CD4-positive, alpha-beta T cell treated with Interleukin-12 subunit alpha and Interleukin-12 subunit beta, for 1 hour (primary cell): ENCODE data around the gene DNAJC10.

ENCODE experiments used
- DNase-seq: peaks from one replicate; pipeline ENCODE4 v3.0.0-alpha.2; 2020

DNAJC10 gene

DNA sequence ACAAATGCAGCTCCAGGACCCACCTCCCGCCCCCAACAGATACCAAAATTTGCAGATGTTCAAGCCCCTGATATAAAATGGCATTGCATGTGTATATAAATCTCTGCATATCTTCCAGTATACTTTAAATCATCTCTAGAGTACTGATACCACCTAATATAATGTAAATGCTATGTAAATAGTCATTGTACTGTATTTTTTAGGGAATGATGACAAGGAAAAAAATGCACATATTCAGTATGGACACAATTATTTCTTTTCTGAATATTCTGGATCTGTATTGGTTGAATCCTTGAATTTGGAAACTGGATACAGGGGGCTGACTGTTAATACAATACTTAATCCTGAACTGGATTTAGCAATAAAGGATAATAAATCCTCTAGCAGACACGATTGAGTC is 82.7 kb downstream of the DNAJC10 start:
- DNase-seq: no peak

DNA sequence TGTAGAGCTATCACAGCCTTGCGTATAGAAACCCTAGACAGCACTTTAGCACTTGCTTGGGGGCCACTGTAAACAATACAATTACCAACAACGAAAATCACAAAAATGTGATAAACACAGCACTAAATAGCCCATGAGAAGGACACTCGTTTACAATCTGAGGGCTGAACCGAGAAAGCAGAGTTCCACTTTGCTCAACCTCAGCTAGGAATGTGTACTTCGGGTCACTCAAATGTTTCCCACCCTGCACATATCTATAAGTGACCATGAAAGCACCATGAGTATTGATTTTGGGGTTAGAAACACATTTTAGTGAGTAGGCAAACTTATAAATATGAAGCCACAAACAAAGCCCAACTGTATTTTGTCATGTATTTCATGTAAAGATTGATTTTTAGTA is 88.1 kb downstream of the DNAJC10 start:
- DNase-seq: no peak

DNA sequence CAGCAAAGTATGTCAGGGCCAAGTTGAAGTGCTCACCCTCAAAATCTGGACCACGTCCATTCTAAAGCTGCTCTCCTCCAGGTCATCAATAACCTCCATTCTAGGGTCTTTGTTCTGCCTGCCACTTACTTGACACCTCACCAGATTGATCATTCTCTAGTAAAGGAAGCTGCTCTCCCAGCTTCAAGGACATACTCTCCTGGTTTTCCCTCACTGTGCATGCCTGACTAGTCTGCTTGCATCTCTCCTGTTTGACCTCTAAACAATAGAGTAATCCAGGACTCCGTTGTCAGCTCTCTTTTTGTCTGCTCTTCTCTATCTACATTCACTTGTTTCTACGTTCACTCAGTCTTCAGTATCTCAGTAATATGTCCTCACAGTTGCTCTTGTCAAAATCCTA is 91.3 kb downstream of the DNAJC10 start:
- DNase-seq: no peak

DNA sequence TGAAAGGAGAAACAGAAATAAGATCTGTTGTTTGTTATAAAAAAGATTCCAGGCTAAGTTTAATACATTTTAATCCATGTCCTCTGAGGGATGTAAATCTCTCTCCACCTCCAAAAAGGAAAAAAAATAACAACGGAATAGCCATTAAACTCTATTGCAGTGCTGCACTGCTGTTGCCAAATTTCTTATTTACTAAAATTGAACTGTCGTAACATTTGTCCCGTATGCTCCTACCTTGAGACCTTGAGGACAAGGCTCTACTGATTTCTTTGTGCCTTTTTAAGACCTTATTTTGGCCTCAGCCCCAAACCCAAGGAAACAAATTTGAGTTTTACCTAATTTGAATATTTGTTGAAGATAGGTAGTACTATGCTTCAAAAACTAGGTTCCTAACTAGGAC is 94.0 kb downstream of the DNAJC10 start:
- DNase-seq: no peak

DNA sequence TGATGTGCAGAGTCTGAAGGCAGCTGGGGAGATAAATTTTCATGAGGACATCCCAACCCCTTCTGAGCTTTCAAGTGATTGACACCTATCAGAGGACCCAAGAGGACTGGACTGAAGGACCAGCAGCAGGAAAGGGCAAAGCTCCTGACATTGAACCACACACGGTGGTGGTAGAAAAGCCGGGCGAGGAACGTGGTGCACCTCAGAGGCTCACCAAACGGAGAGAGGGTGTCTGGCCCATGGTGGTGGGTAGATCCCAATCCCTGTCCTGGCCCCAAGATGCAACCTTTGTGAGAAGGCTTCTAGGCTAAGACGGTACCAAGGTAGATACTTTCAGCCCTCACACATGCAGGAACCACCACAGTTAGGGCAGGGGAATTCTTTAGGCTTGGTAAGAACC is 98.3 kb downstream of the DNAJC10 start:
- no peak for DNase-seq

DNA sequence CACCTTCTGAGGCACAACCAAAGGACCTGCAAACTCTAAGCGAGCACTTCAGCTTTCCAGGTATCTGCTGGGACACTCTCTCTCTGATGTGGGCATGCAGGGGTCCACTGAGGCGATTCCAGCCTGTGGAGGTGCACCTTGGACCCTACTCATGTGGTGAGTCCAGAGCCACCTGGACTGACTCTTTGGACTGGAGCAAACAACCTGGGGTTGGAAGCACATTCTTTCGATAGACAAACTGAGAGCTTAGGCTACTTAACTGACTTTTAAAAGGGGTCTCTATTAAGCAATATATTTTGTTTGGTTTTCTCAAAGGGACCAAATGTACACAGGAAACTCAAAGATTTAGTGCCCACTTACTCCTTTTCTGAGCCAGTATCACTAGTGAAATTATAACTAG is 98.7 kb downstream of the DNAJC10 start:
- no peak for DNase-seq

DNA sequence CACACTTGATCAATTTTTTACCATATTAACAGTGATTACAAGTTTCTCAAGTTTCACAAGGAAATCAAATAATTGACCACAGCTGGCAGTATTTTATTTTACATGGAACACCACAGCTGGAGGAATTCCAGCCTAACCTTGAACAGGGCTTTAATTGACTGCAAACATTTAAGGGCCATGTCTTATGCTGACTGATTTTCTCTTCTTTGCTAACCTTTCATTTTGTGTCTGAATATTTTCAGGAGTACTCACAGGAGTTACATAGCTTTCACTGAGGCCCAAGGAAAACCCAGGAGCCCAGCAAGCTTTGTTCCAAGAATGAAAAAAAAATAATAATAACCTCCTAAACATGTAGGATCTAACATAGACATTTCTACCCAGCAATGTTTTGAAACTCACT is 100.8 kb downstream of the DNAJC10 start:
- DNase-seq: no peak

DNA sequence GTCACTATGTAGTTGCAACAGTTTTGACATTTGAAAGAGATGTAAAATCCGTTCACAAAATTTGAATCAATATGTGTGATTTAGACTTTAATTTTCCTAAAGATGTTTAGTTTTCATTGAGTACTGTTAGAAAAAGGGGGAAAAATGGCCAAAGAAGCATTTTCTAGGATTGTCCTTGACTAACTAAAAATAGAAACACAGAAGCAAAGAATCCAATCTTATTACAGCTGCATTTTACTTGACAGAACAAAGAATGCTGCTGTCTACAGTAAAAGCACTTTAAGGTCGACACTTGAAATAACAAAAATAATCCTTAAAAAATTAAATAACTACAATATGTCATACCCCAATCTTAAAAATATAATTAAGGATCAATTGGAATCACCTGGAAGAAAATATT is 101.5 kb downstream of the DNAJC10 start:
- no peak for DNase-seq

DNA sequence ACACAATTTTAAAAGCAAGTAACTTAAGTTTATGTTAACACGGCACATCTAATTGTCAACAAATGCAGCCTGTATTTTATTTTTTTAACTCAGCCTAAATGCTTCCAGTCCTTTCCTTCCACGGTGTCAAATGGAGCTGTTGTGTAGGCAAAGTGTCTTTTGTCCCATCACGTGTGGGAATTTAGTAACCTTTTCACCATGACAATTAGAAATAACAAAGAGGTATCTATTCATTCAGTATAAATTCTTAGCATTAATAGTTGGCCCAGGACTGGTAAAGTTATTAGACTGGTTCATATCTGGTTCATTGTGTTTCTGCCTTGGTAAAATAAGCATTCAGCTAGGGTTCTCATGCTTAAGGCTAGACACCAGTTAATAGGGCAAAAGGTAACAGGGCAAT is 102.4 kb downstream of the DNAJC10 start:
- DNase-seq: no peak

DNA sequence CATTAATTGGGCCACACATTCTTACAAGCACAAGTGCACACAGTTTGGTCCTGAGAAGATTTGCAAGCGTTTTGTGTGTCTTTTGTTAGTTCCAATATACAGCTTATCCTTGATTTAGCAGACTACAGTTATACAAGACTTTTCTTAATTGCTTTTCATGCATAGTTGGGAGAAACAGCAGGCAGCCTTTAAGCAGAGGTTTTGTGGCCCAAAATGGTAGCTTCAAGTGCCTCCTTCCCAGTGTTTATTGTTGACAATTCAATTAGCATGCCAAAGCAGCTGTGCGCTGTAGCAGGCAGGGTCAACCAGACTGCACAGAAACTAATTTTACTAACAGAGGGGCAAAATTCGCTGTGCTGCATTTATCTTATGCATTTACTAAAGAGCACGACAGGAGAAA is 102.9 kb downstream of the DNAJC10 start:
- no peak for DNase-seq

DNA sequence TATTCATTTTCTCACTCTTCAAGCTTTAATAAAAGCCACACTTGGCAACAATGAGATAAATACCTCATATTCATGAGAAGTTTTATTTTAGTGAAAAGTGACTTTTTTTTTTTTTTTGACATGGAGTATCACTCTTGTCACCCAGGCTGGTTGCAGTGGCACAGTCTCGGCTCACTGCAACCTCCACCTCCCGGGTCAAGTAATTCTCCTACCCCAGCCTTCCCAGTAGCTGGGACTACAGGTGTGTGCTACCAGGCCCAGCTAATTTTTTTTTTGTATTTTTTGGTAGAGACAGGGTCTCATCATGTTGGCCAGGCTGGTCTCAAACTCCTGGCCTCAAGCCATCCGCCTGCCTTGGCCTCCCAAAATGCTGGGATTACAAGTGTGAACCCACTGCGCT is 103.4 kb downstream of the DNAJC10 start:
- no peak for DNase-seq

DNA sequence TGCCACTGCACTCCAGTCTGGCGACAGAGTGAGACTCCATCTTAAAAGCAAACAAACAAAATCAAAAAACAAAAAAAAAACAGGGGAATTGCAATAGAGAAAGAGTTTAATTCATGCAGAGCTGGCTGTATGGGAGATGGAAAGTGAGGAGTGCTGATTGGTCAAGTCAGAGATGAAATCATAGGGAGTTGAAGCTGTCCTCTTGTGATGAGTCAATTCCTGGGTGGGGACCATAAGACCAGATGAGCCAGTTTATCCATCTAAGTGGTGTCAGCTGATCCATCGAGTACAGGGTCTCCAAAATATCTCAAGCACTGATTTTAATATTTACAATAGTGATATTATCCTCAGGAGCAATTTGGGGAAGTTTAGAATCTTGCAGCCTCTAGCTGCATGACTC is 105.1 kb downstream of the DNAJC10 start:
- DNase-seq: no peak

DNA sequence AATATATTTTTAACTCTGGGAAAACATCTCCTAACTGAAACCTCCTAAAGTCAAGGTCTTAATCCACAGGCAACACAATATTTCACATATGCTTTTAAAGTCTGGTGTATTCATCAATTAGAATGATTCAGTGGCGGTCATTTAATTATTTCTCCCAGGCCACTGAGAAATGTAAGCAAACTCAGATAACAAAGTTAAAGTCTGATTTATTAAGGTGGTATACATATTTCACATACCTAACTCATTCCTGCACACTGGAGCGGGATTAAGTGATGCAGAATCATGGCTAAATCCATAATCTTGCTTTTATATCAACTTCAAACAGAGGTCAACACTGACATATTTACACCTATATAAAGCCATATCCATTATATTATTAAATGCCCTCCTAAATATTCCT is 106.7 kb downstream of the DNAJC10 start:
- no peak for DNase-seq

DNA sequence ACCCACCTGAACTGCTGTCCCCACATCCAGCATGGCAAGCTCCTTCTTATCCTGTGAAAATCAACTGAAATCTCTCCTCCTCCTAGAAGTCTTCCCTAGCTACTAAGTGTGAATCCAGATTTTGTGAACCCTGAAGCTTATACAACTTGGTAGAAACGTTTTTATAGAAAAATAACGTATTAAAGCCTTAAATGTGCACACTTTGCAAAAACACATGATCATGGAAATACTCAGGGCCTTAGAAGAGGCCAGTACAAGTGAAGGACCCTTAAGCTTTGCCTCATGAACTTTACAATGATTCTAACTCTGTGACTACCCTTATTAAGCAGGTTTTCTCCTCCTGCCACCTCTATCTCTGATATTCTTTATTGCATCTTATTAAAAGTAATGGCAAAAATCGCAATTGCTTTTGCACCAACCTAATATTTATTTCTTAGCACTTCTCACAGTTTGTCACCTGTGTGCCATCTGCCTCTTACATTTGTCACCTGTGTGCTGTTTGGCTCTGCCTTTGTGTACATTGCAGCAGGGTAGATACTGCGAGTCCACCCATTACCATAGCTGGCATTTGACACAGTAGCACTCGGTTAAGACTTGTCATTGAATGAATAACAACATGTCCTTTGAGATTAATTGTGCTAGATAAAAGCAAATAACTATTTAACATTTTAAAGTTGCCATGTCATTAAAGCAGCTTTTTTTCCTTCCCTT is 108.2 kb downstream of the DNAJC10 start:
- no peak for DNase-seq

DNA sequence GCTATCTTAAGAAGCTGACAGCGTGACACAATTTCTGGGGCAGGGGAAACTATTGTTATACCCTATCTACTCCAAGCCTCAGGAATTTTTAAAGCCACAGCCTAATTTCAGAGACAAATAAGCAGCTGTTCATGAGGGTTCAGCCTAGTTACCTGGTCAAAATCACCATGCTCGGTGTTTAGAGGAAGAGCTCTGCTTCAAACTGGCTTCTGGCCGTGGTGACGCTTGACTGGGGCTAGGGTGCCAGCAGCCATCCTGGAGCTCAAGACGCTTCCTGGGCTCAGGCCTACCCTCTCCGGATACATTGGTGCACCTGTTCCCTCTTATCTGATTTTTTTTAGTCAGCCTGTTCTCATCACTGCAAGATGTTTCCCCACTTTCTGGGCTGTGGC is 108.7 kb downstream of the DNAJC10 start:
- no peak for DNase-seq

DNA sequence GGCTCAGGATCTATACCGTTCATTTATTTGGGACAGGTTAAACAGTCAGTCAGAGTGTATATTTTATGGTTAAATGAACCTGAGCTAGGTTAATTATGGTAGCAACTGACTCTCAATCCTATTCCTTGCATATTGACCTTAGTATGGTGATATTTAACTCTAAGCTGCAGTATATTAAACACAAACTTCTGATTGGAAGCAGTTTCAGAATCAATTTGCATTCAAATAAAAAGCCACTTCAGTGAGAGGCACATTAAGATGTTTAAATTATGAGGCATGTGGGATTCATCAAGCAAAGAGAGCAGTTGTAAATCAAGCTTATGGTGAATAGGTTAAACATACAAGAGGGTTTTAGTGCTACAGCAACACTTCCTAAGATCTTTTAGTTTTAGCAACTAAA is 110.0 kb downstream of the DNAJC10 start:
- DNase-seq: no peak

DNA sequence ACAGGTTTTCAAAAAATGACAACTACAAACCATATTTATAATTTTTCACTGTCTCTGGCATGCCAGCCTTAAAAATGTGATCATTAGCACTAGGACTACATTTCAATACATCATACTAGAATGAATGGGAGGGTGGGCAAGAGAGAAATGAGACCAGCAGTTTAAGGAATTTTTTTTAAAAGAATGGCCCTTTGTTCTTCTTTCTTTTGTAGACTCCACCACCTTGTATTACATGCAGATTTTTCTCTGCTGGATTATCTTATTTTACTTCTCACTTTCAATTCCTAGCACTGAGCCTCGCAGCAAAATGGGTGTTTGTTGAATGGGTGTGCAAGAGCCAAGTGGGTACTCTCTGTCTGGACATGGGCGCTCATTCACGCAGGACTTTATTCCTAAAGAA is 110.4 kb downstream of the DNAJC10 start:
- DNase-seq: no peak

DNA sequence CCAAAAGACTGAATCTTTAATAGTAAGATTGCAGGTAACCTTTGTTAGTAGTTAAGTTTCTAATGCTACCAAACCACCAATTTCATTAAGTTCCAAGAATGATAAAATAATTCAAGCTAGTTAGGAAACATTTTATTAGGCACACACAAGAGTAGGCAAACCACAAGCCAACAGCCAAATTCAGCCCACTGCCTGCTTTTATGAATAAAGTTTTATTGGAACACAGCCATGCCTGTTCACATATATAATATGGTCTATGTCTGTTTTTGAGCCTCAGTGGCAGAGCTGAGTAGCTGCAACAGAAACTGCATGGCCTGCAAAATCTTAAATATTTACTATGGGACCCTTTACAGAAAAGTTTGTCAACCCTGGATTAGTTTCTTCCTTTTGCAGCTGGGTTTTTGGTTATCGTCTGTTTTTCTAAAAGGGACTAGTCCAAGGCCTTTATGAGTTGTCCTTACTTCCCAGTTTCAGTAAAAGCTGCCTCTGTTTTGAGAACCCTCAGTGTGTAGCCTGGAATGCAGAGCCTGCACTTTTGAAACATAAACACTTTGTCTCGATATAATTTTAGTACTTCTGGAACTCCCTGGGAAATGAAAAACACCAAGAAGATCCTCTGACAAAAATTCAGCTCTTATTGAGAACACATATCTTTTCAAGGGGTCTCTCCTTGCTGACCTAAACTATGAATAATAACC is 111.3 kb downstream of the DNAJC10 start:
- no peak for DNase-seq

DNA sequence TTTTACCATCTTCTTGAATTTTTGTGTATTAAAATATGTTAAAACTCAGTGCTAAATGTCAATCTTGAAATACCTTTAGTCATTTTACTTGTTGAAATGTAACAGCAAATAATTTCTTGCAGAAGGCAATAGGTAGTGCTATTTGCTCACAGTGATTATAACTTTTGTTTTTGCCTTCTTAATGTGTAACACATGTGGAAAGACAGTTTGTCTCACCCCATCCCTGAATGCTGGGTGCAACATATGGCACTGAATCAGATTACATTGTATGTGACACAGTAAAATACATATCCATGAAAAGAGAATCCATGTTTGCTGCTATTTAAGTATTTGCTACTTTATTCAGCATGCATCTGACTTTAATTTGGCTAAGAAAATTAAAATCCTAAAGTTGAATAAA is 115.0 kb downstream of the DNAJC10 start:
- no peak for DNase-seq

DNA sequence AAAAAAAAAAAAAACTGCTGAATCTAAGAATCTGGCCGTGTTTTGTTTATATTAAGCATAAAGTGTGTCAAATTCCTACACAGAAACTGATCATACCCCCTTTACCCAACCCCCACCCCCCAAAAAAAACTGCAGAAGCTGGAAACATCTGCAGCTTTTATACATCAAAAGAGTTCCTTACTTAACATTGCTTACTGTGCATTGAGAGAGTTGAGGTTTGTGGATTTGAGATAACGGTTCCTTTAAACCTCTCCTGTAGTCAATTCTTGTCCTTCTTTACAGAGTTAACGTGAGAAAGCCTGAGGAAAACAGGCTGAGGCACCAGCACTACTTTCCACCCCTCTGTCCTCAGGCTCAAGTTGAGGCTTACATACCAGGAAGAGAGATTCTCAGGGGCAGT is 115.9 kb downstream of the DNAJC10 start:
- no peak for DNase-seq

DNA sequence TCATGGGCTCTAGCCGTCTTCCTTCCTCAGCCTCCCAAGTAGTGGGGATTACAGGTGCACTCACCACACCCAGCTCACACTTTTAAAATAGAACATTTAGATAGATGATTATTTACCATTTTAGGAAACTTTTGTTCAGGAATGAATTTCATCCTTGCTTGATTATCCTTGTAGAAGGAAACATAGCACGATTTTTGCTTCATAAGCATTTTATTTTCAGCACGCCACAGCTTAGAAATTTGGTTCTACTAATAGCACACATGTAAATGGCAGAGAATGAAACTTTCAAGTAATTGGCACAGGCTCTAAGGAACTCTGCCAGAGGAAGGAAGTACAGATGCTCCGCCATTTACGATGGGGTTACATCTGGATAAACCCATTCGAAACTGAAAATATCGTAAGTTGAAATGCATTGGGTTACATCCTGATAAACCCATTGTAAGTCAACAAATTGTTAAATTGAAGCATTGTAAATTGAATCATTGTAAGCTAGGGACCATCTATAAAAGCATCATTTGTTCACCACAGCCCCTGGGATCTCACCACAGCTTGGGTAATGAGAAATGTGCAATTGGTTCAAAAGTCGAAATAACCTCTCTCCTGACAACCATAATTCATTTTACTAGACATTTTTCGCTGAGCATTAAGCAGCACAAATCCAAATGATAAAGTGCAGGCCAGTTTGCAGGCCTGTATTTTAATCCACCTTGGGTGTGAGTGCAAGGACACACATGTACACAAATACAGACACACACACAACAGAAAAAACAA is 117.2 kb downstream of the DNAJC10 start:
- DNase-seq: no peak

DNA sequence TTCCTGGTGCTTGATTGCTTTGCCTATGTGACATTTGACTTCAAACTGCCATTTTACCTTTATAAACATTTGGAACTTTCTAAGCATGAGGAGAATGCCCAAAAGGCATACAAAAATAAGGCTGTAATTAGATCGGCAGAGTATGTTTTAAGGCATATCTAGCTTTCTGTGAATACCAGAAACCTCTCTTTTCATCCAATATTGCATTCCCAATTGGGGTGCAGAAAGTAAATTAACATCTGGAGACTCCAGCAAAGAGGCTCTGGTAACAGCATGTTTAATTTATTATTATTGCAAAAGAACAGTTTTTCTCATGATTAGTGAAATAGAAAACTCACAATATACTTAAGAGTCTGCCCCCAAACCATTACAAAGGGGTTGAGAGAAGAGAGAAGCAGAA is 118.2 kb downstream of the DNAJC10 start:
- DNase-seq: no peak

DNA sequence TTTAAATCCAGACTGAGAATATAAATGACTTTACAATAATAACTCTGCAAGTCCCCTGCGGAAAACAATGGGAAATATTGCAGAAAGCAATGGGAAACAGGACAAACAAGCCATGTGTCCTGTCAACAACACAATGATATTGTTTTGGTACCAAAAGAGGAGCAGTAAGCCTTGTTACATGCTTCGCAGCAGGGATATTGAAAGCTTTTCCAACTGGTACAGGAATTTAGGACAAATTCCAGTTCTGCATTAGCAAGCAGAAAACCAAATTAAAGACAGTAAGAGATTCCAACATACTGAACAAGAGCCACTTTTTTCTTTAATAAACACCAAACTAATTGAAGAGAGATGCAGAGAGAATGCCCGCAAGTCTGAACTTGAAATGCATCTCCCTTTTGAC is 120.4 kb downstream of the DNAJC10 start:
- DNase-seq: no peak
